ENCODE results near the gene RAD51B.

DNA sequence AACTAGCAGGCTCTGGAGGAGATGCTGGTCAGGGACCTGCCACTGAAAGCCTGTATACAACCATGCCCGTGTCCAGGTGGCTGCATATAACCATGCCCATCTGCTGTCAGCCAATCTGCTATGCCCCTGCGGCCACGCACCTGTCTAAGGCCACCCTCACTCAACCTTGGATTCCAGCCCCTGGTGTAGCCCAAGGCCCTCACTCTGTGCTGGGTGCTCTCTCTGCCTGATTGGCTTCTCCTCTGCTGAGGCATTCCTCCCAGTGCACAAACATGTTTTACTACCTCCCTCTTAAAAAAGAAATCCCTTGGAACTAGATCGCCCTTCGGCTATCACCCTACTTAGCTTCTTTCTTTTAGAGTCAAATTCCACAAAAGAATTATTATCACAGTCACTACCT lies 927.8 kb downstream of the RAD51B start:
- TF ChIP-seq, protein P1, sequence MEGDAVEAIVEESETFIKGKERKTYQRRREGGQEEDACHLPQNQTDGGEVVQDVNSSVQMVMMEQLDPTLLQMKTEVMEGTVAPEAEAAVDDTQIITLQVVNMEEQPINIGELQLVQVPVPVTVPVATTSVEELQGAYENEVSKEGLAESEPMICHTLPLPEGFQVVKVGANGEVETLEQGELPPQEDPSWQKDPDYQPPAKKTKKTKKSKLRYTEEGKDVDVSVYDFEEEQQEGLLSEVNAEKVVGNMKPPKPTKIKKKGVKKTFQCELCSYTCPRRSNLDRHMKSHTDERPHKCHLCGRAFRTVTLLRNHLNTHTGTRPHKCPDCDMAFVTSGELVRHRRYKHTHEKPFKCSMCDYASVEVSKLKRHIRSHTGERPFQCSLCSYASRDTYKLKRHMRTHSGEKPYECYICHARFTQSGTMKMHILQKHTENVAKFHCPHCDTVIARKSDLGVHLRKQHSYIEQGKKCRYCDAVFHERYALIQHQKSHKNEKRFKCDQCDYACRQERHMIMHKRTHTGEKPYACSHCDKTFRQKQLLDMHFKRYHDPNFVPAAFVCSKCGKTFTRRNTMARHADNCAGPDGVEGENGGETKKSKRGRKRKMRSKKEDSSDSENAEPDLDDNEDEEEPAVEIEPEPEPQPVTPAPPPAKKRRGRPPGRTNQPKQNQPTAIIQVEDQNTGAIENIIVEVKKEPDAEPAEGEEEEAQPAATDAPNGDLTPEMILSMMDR (IDR thresholded peaks at IDR 0.05): no peak
- no peak for TF ChIP-seq POLR2AphosphoS5 (IDR thresholded peaks at IDR 0.05)
